Measurements from ENCODE around the gene CHST3.
"Not testable (repeated sequence)": the region's sequence is repeated elsewhere in the genome, so short reads cannot be mapped to it uniquely, and the experiment has no call there.

The CHST3 gene

DNA sequence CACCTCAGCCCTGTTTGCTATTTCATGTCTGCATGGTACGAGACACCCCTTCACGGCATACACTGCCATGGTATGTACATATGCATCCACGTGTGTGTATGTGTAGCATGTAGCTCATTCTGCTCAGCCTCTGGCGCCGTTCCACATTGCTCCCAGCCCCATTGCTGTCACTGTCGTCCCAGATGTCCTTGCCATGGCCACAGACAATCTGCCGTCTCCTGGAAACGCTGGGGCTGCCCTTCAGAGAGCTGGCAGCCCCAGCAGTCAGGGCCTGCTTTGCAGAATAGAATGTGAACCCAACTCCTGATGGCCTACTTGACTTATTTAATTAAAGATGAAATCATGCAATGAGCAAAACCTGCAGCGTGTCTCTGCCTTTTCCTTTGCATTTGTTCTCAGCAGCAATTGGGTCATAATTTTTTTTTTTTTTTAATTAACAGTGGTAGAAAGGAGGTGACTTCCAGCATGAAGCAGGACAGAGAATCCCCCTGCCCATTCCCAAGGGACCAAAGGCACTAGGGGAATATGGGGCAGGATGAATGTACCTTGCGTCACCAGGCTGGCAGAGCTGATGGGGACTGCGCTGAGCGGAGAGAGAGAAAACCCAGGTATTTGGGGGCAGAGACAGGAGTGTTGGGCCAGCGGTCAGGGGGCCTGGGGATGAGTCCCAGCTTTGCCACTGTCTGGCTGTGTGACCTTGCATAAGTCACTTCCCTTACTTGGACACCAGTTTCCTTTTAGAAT is 49.2 kb downstream of the CHST3 start:
- DNase-seq, result no peak

DNA sequence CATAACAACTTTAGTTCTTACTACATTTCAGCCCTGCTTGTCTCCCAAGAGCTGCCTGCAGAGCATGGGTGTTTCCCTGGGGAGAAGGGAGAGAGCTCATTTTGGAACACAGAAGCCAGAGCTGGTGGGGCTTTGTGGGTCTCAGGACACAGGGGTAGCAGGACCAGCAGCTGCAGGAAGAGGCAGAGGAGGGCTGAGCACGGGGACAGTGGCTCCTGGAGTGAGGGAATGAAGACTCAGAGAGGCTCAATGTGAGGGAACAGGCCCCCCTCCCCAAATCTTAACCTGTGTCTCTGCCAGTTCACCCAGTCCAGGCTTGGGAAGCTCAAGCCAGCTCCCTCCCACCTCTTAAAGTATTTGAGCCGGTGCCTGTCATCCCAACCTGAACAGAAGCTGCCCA is 50.0 kb downstream of the CHST3 start:
- no peak for DNase-seq

- DNase-seq, result no peak
These were observed 50.7 kb downstream of the CHST3 start for GRCh38 chr10:72014785-72015480.

DNA sequence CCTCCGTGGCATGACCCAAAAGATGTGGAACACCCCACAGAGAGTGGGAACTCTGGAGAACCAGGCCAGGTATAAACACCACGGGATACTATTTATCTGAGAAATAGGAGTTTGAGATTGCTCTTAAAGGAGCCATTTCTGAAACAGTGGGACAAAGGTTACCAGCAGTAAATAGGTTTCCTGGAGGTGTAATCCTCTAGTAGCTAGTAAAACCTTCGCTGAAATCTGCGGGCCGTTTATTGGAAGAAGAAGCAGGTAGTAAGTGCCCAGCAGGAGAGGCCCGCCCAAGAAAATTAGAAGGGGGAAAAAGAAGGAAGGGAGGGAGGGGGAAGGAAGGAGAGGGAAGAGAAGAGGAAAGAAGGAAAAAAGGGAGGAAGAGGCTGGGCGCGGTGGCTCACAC is 51.6 kb downstream of the CHST3 start:
- no peak for DNase-seq

DNA sequence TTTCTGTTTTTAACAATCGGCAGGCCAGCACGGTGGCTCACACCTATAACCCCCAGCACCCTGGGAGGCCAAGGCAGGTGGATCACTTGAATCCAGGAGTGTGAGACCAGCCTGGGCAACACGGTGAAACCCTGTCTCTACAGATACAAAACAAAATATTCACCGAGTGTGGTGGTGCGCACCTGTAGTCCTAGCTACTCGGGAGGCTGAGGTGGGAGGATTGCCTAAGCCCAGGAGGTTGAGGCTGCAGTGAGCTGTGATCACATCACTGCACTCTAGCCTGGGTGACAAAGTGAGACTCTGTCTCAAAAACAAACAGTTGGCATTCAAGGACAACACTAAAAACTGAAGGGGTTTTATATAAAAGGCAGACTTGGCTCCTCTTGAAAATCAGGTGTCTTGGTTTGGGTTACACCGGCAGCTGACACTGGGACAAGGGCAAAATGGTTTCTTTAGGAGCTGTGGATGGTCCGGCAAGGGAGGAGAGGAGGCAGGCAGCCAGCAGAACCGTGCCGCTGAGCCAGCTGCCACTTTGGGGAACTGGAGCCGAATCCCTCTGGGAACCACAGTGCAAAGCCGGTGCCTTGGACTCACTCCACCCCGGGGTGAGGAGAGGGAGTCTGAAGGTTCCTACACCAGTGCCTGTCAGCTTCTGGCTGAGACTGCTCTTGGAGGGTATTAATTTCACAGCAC is 52.6 kb downstream of the CHST3 start:
- no peak for DNase-seq

GRCh38 chr10:72019085-72019876 is 55.1 kb downstream of the CHST3 start:
- DNase-seq, result no peak

GRCh38 chr10:72020914-72021809 is 57.0 kb downstream of the CHST3 start:
- no peak for DNase-seq

DNA sequence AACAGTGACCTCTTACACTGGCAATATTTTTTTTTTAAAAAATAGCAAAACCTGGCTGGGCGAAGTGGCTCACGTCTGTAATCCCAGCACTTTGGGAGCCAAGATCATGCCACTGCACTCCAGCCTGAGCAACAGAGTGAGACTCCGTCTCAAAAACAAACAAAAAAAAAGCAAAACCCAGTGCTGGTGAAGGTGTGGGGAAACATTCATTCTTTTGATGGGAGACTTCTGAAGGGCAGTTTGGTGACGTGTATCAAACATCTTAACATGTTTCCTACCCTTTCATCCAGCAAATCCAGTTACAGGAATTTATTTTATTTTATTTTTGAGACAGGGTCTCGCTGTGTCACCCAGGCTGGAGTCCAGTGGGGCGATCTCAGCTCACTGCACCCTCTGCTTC is 58.0 kb downstream of the CHST3 start:
- no peak for DNase-seq

DNA sequence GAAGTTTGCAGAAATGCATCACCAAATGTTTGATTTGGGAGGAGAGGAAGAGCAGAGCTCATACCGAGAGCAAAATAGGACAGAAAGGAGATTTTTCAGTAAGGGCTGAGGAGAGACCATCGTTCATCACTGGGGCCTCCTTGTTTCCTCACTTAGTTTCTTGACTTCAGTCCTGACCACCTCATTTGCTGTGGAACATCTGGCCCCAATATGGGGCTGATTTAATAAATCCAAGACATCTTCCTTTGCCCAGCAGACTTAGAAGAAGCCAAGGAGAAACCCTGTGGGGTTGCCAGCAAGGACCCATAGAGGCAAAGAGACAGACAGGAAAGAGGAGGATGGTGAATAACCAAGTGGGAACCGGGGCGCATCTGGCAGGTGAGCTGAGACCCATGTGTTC is 60.4 kb downstream of the CHST3 start:
- DNase-seq, result no peak

DNA sequence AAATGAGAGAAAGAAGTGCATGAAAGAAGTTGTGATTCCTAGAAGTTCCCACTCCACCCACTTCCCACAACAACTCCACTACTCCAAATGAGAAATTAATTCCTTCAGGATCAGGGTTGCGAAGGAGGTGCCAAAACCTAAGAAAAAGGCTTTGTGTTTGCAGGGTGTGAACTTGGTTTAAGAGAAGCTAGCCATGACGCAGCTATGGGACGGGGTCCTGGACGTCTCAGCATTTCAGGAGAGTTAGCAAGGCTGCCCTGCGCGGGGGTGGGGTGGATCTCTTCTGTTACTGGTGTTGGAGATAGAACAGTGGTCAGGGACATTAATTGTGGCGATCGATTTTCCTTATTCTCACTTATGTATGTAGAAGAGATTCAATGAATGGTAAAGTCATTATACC is 61.2 kb downstream of the CHST3 start:
- DNase-seq, result no peak

DNA sequence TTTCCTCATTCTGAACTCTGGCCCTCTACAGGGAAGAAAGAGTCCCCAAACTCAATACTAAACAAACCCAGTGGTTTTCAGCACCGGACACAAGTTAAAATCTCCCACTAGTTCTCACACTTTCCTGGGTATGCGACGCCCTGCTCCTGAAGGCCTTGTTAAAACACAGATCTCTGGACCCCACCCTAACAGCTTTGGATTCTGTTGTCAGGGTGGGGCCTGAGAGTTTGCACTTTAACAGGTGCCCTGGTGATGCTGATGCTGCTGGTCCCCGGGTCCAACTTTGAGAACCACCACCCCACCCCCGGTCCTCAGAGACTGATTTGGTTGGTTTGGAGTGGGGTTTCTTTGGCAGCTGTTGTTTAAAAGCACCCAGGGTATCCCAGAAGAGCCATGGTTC is 61.6 kb downstream of the CHST3 start:
- no peak for DNase-seq

DNA sequence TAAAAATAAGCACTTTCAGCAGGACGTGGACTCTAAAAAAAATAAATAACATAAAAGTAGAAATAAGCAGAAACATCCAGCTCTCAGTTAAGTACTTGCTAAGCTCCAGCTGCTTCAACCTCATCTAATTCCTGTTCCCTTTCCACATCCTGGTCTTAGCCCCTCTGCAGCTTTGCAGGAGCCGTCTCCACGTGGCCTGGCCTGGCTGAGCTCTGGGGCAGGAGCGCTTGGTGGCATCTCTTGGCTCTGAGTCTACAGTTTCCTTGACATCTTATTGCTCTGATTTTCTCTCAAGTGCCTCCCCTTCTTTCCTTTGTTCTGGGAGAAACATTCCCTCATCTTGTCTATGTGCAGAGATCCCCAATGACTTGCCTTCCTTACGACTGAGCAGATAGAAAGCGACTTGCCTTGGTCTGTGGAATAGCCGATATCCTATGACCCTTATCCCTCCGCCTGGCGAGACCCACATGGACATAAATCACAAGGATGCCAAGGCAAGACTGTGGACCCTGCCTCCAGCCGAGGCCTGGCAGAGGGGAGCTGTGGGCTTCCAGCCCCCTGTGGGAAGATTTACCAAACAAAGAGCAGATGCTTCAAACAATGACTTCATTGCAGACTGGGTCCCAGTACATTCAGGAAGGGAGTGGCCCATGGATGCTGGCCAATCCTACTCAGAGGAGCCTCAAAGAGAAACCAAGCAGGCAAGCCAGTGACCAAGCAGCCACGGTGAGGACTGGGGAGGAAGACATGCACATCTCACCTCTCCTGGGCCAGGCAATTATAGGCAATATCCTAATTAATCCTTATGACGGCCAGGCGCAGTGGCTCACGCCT is 62.3 kb downstream of the CHST3 start:
- DNase-seq, result no peak

GRCh38 chr10:72027498-72027897 is 63.3 kb downstream of the CHST3 start:
- DNase-seq, result peak; percentile 19

DNA sequence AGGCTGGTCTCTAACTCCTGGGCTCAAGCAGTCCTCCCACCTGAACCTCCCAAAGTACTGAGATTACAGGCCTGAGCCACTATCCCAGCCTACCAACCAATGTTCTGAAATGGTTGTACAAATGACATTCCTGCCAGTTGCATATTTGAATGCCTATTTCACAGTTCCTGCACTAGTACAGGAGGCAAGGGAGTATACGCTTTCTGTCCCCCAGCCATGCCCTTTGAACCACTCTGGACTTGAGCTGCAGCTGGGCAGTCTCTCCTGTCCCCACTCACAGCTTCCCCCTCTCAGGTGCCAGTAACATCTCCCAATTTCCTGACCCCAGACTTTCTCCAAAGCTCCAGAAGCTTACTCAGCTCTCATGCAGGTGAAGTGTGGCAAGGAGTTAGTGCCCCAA is 65.2 kb downstream of the CHST3 start:
- DNase-seq, result no peak

DNA sequence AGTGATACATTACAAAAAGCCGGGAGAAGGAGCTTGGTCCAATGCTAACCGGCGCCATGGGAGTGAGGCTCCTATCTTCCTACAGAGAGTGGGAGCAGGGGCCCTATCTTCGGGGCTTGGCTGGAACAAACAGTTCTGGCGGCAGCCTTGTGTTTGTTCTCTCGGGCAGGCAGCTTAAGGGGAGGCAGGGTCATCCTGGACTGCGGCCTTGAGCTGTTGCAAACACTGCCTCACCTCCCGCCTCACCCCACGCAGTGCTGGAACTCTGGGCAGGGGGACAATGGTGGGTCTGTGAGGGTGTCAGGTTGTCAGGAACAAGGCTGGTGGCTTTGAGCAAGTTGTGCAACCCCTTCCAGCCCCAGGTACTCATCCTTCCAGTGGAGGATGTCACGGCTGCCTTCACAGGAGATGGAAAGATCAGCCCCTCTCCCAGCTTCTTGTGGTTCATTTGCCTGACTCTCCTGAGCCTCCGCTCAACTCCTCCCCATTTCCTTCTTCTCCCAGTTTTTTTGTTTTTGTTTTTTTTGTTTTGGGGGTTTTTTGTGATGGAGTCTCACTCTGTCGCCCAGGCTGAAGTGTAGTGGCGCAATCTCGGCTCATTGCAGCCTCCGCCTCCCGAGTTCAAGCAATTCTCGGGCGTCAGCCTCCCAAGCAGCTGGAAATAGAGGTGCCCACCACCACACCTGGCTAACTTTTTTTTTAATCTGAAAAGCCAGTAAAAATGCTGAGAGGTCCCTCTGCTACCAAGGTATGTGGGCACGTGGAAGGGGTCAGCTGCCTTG is 66.8 kb downstream of the CHST3 start:
- DNase-seq, result no peak

DNA sequence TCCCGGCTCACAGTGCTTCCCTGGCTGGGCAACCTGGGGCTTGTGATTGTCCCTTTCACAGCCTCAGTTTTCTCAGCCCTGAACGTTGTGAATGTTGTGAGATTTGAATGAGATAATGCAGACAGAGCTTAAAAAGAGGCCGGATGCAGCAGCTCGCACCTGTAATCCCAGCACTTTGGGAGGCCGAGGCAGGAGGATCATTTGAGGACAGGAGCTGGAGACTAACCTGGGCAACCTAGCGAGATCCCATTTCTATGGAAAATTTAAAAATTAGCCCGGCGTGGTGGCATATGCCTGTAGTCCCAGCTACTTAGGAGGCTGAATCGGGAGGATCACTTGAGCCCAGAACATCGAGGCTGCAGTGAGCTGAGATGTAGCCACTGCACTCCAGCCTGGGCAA is 67.5 kb downstream of the CHST3 start:
- no peak for DNase-seq

DNA sequence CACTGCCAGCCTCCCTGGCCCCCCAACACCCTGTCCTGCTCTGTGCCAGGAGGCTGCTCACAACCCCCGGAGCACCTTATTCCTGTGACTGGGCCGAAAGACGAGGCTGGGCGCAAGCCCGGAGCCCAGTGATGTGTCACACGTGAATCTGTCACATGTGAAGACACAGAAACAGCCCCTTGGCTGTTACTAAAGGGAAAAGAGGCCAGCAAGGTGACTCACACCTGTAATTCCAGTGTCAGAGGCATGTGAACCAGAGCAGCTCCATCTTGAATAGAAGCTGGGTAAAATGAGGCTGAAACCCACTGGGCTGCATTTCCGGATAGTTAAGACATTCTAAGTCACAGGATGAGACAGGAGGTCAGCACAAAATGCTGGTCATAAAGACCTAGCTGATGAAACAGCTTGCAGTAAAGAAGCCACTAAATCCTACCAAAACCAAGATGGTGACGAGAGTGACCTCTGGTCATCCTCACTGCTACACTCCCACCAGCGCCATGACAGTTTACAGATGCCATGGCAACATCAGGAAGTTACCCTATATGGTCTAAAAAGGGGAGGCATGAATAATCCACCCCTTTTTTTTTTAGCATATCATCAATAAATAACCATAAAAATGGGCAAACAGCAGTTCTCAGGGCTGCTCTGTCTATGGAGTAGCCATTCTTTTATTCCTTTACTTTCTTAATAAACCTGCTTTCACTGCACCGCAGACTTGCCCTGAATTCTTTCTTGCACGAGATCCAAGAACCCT is 68.4 kb downstream of the CHST3 start:
- DNase-seq, result not testable (repeated sequence)

GRCh38 chr10:72034040-72034499 is 69.9 kb downstream of the CHST3 start:
- no peak for DNase-seq

DNA sequence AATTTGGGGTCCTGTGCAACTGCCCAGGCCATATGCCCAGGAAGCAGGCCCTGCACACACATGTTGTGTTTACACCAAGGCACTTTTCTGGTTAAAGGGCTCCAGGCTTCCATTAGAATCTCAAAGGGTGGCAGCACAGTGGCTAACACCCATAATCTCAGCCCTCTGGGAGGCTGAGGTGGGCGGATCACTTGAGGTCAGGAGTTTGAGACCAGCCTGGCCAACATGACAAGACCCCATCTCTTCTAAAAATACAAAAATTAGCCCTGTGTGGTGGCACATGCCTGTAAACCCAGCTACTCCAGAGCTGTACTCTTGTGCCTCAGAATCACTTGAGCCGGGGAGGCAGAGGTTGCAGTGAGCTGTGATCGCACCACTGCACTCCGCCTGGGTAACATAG is 70.6 kb downstream of the CHST3 start:
- no peak for DNase-seq

All from T1000 (cell line).